WTC11 (cell line): ENCODE results near the gene BNIPL. TPM values are rescaled to one million over a fixed set of nuclear protein-coding genes. Genes with fewer than 3 reads are reported as not detected.

Experiments used
- ATAC-seq: fragments of 200-7000 bp; cut with Tn5 transposase; 2 replicates; pipeline ENCODE4 v1.10.0; 2021; ENCODE audit warnings: mild to moderate bottlenecking, moderate library complexity
- CTCF ChIA-PET: fragments of 300-600 bp; sonication (Branson Sonifier 250); formaldehyde crosslinking; loops from one replicate; lab custom pipeline; 2021; ENCODE audit warnings: antibody characterized with exemption; lab: Charles Lee
- POLR2A ChIA-PET: fragments of 350-600 bp; sonication (Branson Sonifier 250); formaldehyde crosslinking; loops from one replicate; lab custom pipeline; 2021; ENCODE audit warnings: antibody characterized with exemption; lab: Charles Lee
- DNase-seq: peaks from one replicate; pipeline ENCODE4 v3.0.0; 2021; ENCODE audit warnings: low spot score
- H3K27ac Mint-ChIP-seq: 2 replicates; pipeline ENCODE4 v1.8.0; 2021; ENCODE audit warnings: mixed read lengths
- H3K27me3 Mint-ChIP-seq: 2 replicates; pipeline ENCODE4 v1.8.0; 2021; ENCODE audit warnings: low read depth, mild to moderate bottlenecking, moderate library complexity, mixed read lengths
- H3K36me3 Mint-ChIP-seq: 2 replicates; pipeline ENCODE4 v1.8.0; 2021; ENCODE audit warnings: mixed read lengths
- H3K4me1 Mint-ChIP-seq: 2 replicates; pipeline ENCODE4 v1.8.0; 2022; ENCODE audit warnings: mixed read lengths
- H3K4me3 Mint-ChIP-seq: 2 replicates; pipeline ENCODE4 v1.8.0; 2021; ENCODE audit warnings: mild to moderate bottlenecking, moderate library complexity, mixed read lengths
- H3K9me3 Mint-ChIP-seq: 2 replicates; pipeline ENCODE4 v1.8.0; 2021; ENCODE audit warnings: mixed read lengths
- AFF4 ChIP-seq: sonication (generic); formaldehyde crosslinking; IDR thresholded peaks from 2 replicates; pipeline ENCODE4 v1.8.1; 2023; ENCODE audit warnings: mild to moderate bottlenecking, missing genetic modification reagents, borderline replicate concordance
- EMX1 ChIP-seq: fragments of 250-450 bp; sonication (Bioruptor Pico); IDR thresholded peaks from 2 replicates; pipeline ENCODE4 v1.8.0; 2021; ENCODE audit warnings: mild to moderate bottlenecking
- ETV6 ChIP-seq: sonication (generic); formaldehyde crosslinking; IDR thresholded peaks from 2 replicates; pipeline ENCODE4 v1.8.1; 2022; ENCODE audit warnings: mild to moderate bottlenecking, missing genetic modification reagents
- NR3C1 ChIP-seq: sonication (generic); formaldehyde crosslinking; conservative IDR thresholded peaks from 2 replicates; pipeline ENCODE4 v1.8.1; 2023; ENCODE audit warnings: low read depth, mild to moderate bottlenecking, missing genetic modification reagents
- PRDM15 ChIP-seq: sonication (generic); formaldehyde crosslinking; IDR thresholded peaks from 2 replicates; pipeline ENCODE4 v1.8.0; 2022; ENCODE audit warnings: missing genetic modification reagents
- ZNF121 ChIP-seq: sonication (generic); formaldehyde crosslinking; IDR thresholded peaks from 2 replicates; pipeline ENCODE4 v1.8.0; 2023; ENCODE audit warnings: missing genetic modification reagents
- ZNF219 ChIP-seq: sonication (generic); formaldehyde crosslinking; IDR thresholded peaks from 2 replicates; pipeline ENCODE4 v1.8.0; 2023; ENCODE audit warnings: missing genetic modification reagents, mild to moderate bottlenecking, borderline replicate concordance
- ZNF263 ChIP-seq: sonication (generic); formaldehyde crosslinking; IDR thresholded peaks from 2 replicates; pipeline ENCODE4 v1.8.1; 2022; ENCODE audit warnings: low read depth, mild to moderate bottlenecking, moderate library complexity, missing genetic modification reagents
- ZNF423 ChIP-seq: fragments of 250-450 bp; sonication (Bioruptor Pico); IDR thresholded peaks from 2 replicates; pipeline ENCODE4 v2.1.2; 2022; ENCODE audit warnings: mild to moderate bottlenecking, moderate library complexity
- ZNF425 ChIP-seq: fragments of 250-450 bp; sonication (Bioruptor Pico); conservative IDR thresholded peaks from 2 replicates; pipeline ENCODE4 v1.9.0; 2021; ENCODE audit warnings: mild to moderate bottlenecking
- total RNA-seq: library from RNA; stranded (reverse); gene quantifications from 3 replicates; pipeline ENCODE4 v1.2.3, GENCODE V29; 2021

The BNIPL gene
- total RNA-seq, 1 experiment from 2014 or later: 3.8 TPM

- peak overlapping the region; percentile 93 for H3K27ac Mint-ChIP-seq
- ATAC-seq: no peak
- peak; percentile 30 for TF ChIP-seq PRDM15 (CRISPR knock-in tag)
- no peak for TF ChIP-seq EMX1 (CRISPR knock-in tag)
- ChIA-PET CTCF (interaction anchor here (0.6 to 2.2 kb wide), 8 partner anchors 11 to 822 kb away, joined by 3 to 16 read pairs (median 4); partner anchors contain the start of genes C1orf56, CDC42SE1, GABPB2 and MINDY1), POLR2A (interaction anchor here (1.1 kb wide), 1 partner anchor 11 kb away, joined by 5 read pairs; no protein-coding TSS in a partner anchor)
- no peak for DNase-seq
- H3K27me3 Mint-ChIP-seq: no peaks in the 10 kb centered on the region
- H3K4me1 Mint-ChIP-seq: peaks cover 16% of the 10 kb centered on the region
- no peaks in the 10 kb centered on the region for H3K9me3 Mint-ChIP-seq
- 0 out of 2 replicates have a peak overlapping the region, but pooled peaks have one; percentile 5 for H3K4me3 Mint-ChIP-seq
- H3K36me3 Mint-ChIP-seq: peaks cover 17% of the 10 kb centered on the region
Observed at GRCh38 chr1:151037032-151037431, 646 bp downstream of the BNIPL start.

- ATAC-seq: no peak
- no peak for DNase-seq
- TF ChIP-seq ETV6 (CRISPR knock-in tag): no peak
- no peak for TF ChIP-seq AFF4
- TF ChIP-seq PRDM15 (CRISPR knock-in tag): no peak
- TF ChIP-seq NR3C1: no peak
- TF ChIP-seq ZNF219: no peak
- TF ChIP-seq ZNF121 (CRISPR knock-in tag): no peak
- no peak for TF ChIP-seq ZNF423
- TF ChIP-seq ZNF425 (CRISPR knock-in tag): no peak
- TF ChIP-seq ZNF263 (CRISPR knock-in tag): no peak
- Mint-ChIP-seq H3K9me3 (no peaks in the 10 kb centered on the region), H3K4me1 (peaks cover 16% of the 10 kb centered on the region), H3K27me3 (no peaks in the 10 kb centered on the region), H3K36me3 (peaks cover 7% of the 10 kb centered on the region; the same call in 1 of the 2 replicates), H3K4me3 (no peak overlapping the region), H3K27ac (no peak overlapping the region; the same call in 1 of the 2 replicates)
- ChIA-PET POLR2A (no interaction called here), CTCF (interaction anchor here (1.0 to 1.4 kb wide), 3 partner anchors 9 to 60 kb away, joined by 4 to 8 read pairs (median 4); partner anchors contain the start of gene C1orf56)
Observed at GRCh38 chr1:151039521-151039920, 3.1 kb downstream of the BNIPL start.
